ENCODE measurements around the gene SLC37A1. TPM values are rescaled to one million over a fixed set of nuclear protein-coding genes. Genes with fewer than 3 reads are reported as not detected.
A peak's percentile ranks its signal among the peaks of the same experiment; 100 is the strongest.

SLC37A1 gene
- total and polyA plus RNA-seq, 9 of the 15 experiments (the other 6 are each of a cell fraction or from before 2014, with no cell fraction given): 0.06 to 3.4 (median 0.40) TPM

DNA sequence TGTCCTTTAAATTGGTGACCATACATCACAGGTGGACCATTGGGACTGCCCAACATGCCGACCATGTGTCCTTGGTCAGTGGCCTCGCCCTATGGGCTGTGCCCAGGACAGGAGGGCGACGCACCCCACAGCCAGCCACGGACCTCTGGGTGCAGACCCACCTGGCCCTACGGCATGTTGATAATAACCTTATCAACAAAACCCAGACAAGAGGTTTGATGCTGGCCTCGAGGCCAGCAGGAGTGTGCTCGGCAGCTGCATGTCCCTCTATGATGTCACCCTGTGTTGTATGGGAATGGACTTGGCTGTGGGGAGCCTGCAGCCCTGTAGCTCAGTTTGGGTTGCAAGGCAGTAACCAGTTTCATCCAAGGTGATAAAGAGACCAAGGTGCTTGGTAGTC, 32.1 kb downstream of the SLC37A1 start (continued):
- TF ChIP-seq, protein P1, sequence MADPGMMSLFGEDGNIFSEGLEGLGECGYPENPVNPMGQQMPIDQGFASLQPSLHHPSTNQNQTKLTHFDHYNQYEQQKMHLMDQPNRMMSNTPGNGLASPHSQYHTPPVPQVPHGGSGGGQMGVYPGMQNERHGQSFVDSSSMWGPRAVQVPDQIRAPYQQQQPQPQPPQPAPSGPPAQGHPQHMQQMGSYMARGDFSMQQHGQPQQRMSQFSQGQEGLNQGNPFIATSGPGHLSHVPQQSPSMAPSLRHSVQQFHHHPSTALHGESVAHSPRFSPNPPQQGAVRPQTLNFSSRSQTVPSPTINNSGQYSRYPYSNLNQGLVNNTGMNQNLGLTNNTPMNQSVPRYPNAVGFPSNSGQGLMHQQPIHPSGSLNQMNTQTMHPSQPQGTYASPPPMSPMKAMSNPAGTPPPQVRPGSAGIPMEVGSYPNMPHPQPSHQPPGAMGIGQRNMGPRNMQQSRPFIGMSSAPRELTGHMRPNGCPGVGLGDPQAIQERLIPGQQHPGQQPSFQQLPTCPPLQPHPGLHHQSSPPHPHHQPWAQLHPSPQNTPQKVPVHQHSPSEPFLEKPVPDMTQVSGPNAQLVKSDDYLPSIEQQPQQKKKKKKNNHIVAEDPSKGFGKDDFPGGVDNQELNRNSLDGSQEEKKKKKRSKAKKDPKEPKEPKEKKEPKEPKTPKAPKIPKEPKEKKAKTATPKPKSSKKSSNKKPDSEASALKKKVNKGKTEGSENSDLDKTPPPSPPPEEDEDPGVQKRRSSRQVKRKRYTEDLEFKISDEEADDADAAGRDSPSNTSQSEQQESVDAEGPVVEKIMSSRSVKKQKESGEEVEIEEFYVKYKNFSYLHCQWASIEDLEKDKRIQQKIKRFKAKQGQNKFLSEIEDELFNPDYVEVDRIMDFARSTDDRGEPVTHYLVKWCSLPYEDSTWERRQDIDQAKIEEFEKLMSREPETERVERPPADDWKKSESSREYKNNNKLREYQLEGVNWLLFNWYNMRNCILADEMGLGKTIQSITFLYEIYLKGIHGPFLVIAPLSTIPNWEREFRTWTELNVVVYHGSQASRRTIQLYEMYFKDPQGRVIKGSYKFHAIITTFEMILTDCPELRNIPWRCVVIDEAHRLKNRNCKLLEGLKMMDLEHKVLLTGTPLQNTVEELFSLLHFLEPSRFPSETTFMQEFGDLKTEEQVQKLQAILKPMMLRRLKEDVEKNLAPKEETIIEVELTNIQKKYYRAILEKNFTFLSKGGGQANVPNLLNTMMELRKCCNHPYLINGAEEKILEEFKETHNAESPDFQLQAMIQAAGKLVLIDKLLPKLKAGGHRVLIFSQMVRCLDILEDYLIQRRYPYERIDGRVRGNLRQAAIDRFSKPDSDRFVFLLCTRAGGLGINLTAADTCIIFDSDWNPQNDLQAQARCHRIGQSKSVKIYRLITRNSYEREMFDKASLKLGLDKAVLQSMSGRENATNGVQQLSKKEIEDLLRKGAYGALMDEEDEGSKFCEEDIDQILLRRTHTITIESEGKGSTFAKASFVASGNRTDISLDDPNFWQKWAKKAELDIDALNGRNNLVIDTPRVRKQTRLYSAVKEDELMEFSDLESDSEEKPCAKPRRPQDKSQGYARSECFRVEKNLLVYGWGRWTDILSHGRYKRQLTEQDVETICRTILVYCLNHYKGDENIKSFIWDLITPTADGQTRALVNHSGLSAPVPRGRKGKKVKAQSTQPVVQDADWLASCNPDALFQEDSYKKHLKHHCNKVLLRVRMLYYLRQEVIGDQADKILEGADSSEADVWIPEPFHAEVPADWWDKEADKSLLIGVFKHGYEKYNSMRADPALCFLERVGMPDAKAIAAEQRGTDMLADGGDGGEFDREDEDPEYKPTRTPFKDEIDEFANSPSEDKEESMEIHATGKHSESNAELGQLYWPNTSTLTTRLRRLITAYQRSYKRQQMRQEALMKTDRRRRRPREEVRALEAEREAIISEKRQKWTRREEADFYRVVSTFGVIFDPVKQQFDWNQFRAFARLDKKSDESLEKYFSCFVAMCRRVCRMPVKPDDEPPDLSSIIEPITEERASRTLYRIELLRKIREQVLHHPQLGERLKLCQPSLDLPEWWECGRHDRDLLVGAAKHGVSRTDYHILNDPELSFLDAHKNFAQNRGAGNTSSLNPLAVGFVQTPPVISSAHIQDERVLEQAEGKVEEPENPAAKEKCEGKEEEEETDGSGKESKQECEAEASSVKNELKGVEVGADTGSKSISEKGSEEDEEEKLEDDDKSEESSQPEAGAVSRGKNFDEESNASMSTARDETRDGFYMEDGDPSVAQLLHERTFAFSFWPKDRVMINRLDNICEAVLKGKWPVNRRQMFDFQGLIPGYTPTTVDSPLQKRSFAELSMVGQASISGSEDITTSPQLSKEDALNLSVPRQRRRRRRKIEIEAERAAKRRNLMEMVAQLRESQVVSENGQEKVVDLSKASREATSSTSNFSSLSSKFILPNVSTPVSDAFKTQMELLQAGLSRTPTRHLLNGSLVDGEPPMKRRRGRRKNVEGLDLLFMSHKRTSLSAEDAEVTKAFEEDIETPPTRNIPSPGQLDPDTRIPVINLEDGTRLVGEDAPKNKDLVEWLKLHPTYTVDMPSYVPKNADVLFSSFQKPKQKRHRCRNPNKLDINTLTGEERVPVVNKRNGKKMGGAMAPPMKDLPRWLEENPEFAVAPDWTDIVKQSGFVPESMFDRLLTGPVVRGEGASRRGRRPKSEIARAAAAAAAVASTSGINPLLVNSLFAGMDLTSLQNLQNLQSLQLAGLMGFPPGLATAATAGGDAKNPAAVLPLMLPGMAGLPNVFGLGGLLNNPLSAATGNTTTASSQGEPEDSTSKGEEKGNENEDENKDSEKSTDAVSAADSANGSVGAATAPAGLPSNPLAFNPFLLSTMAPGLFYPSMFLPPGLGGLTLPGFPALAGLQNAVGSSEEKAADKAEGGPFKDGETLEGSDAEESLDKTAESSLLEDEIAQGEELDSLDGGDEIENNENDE (IDR thresholded peaks at IDR 0.05; ENCODE audit: low read depth, low read length): no peak
- TF ChIP-seq FIP1L1 (IDR thresholded peaks at IDR 0.05; ENCODE audit: low read depth, low read length, poor library complexity, severe bottlenecking) (no peak), MECOM (CRISPR knock-in tag; IDR thresholded peaks at IDR 0.05) (peak; percentile 58; the same call in 1 of the 2 replicates), ZNF184 (CRISPR knock-in tag; IDR thresholded peaks at IDR 0.05) (no peak), CTBP1 (IDR thresholded peaks at IDR 0.05; ENCODE audit: borderline replicate concordance) (peak; percentile 11; the same call in 1 of the 2 replicates), MAZ (CRISPR knock-in tag; conservative IDR thresholded peaks at IDR 0.05 in 1 of 2, IDR thresholded peaks at IDR 0.05 in 1 of 2) (peak in 1 of 2 experiments; percentile 45; a peak in 1 of 4 replicates), ZNF232 (CRISPR knock-in tag; IDR thresholded peaks at IDR 0.05) (peak; percentile 60; the same call in 1 of the 2 replicates)
- TF ChIP-seq, protein P2, sequence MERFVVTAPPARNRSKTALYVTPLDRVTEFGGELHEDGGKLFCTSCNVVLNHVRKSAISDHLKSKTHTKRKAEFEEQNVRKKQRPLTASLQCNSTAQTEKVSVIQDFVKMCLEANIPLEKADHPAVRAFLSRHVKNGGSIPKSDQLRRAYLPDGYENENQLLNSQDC (CRISPR knock-in tag; IDR thresholded peaks at IDR 0.05): no peak
- TF ChIP-seq, protein P3, sequence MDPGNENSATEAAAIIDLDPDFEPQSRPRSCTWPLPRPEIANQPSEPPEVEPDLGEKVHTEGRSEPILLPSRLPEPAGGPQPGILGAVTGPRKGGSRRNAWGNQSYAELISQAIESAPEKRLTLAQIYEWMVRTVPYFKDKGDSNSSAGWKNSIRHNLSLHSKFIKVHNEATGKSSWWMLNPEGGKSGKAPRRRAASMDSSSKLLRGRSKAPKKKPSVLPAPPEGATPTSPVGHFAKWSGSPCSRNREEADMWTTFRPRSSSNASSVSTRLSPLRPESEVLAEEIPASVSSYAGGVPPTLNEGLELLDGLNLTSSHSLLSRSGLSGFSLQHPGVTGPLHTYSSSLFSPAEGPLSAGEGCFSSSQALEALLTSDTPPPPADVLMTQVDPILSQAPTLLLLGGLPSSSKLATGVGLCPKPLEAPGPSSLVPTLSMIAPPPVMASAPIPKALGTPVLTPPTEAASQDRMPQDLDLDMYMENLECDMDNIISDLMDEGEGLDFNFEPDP (CRISPR knock-in tag; IDR thresholded peaks at IDR 0.05): no peak
- TF ChIP-seq, protein P4, sequence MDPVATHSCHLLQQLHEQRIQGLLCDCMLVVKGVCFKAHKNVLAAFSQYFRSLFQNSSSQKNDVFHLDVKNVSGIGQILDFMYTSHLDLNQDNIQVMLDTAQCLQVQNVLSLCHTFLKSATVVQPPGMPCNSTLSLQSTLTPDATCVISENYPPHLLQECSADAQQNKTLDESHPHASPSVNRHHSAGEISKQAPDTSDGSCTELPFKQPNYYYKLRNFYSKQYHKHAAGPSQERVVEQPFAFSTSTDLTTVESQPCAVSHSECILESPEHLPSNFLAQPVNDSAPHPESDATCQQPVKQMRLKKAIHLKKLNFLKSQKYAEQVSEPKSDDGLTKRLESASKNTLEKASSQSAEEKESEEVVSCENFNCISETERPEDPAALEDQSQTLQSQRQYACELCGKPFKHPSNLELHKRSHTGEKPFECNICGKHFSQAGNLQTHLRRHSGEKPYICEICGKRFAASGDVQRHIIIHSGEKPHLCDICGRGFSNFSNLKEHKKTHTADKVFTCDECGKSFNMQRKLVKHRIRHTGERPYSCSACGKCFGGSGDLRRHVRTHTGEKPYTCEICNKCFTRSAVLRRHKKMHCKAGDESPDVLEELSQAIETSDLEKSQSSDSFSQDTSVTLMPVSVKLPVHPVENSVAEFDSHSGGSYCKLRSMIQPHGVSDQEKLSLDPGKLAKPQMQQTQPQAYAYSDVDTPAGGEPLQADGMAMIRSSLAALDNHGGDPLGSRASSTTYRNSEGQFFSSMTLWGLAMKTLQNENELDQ (CRISPR knock-in tag; IDR thresholded peaks at IDR 0.05; ENCODE audit: borderline replicate concordance): 0 out of 2 replicates have a peak, but pooled peaks have one; percentile 46

Data from K562 (cell line).